ENCODE measurements around the gene JMJD8.
"Not testable (repeated sequence)": the region's sequence is repeated elsewhere in the genome, so short reads cannot be mapped to it uniquely, and the experiment has no call there.

The JMJD8 gene

DNA sequence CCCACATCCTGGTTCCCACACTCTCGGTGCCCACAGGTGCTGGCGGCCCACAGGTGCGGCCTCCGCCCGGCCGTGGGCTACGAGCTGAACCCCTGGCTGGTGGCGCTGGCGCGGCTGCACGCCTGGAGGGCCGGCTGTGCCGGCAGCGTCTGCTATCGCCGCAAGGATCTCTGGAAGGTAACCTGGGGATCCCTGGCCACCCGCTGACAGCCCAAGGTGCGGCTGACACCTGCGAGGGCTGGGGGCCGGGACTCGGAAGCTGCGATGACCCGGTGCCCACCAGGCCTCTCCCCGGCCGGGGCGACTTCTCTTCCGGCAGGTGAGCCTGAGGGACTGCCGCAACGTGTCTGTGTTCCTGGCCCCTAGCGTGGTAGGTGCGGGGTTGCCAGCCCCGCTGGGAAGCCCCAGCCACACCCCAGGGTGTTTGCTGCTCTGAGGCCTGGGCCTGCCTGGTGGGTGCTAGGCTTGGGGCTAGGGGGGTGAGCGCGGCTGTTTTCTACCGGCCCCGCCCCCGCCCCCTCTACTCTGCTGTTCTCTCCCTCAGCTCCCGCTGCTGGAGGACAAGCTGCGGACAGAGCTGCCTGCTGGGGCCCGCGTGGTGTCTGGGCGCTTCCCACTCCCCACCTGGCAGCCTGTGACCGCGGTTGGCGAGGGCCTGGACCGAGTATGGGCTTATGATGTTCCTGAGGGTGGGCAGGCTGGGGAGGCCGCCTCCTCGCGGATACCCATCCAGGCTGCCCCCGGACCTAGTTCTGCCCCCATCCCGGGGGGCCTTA lies 37.8 kb upstream of the JMJD8 start:
- no peak for DNase-seq

DNA sequence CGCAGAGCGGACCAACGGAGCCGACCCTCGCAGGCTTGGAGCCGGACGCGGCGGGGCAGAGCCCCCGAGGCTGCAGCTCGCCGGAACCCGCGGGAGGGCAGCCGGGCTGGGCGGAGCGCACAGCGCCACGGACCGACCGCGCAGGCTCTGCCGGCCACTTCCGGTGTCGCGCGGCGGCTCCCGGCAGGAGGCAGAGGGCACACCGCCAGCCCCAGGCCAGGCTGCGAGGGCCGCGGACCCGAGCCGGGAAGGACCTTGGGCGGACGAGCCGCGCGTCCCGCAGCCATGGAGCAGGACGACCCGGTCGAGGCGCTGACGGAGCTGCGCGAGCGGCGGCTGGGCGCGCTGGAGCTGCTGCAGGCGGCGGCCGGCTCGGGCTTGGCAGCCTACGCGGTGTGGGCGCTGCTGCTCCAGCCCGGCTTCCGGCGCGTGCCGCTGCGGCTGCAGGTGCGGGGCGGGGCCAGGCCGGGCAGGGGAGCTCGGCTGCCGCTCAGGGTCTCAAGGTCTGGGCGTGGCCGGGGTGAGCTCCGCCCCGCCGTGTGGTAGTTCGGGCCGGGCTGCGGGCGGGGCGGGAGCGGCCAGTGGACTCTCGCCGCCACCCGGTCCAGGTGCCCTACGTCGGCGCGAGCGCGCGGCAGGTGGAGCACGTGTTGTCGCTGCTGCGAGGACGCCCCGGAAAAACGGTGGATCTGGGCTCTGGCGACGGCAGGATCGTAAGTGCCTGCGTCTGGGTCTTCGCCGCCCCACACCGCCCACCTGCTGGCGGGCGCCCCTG lies 37.0 kb upstream of the JMJD8 start, which contains the start of gene ANTKMT:
TSS of gene ANTKMT (plus strand) at position 157 of the 775 bp plus-strand sequence. CDS start at position 286, 129 bp downstream.
- peak; percentile 82 for DNase-seq

DNA sequence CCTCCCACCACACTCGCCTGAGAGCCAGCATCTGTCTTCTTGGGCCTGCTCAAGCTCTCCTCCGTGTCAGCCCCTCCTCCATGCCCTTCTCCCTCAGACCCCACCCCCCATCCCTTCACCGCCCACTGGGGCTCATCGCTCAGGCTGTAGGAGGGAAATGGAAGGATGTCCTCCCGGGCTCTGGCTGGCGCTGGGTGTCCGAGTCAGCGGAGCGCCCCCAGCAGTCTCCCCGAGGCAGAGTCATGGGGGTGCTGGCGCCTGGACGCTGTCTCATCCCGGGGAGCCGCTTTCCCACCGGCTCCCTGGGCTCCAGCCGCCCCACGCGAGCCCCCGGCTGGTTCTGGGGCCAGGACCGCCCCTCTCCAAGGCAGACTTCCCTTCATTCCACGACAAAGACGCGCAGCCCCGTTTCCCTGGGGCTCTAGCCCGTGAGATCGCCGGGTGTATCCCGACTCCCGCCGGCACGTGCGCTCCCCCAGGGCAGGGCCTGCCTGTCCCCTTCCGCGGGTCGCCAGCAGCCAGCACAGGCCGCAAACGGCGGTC lies 36.4 kb upstream of the JMJD8 start:
- DNase-seq = peak; percentile 81

DNA sequence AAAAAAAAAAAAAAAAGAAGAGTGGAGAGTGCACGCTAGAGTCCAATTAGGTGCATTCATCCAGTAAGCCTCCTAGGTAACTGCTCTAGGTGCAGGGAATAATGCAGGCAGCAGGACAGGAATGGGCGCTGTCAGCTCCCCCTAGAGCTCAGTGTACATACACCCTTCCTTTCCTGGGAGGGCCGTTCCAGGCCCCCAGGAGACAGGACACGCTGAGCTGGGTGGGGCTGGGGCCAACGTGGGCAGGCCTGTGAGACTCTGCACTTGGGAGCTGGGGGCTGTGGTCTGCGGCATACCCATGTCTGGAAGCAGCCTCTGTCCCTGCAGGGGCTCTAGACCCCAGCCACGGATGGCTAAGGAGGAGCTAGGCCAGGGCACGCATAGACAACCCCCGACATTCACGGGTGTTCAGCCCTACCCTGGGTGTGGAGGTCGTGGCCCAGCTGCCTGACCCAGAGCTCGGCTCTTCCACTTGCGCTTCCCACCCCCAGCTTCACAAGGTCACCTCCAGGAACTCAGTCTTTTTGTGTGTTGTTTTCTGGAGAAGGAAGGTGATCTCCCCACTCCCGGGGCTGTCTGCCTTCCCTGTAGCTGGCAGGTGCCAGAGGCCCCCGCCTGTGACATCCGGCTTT lies 35.8 kb upstream of the JMJD8 start:
- DNase-seq = no peak

DNA sequence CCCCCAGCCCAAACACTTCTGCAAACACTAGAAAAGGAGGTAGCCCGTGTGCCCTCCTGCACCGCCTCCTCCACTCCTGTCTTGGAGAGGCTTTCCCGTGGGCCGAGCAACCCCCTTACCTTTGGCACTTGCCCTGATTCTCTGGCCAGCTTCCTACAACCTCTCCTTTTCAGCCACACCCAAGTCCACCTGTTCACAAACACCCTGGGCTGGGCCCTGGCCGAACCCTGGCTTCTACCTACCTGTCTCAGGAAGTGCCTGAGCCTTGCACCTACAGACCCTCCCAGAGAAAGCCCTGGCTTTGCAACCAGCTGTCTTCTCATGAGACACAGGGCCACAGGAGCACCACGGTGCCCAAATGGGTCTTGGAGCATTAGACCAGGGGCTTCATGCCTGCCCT lies 34.8 kb upstream of the JMJD8 start:
- no peak for DNase-seq

DNA sequence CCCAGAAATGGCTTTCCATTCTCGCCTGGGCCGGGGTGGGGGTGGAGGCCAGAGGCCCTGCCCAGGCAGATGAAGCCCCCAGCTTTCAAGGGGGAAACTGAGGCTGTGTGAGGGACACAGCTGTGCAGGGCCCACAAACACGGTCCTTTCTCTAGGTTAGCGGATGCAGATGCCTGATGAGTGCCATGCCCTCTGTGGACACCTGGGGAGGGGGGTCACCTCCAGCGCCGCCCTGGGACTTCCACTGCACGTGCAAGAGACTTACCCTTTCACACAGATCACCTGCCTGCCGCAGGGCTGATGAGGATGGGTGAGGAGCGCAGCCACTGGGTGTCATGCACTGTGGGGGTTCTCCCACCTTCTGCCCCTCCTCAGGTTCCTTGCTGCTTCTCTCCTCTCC lies 34.3 kb upstream of the JMJD8 start:
- no peak for DNase-seq

DNA sequence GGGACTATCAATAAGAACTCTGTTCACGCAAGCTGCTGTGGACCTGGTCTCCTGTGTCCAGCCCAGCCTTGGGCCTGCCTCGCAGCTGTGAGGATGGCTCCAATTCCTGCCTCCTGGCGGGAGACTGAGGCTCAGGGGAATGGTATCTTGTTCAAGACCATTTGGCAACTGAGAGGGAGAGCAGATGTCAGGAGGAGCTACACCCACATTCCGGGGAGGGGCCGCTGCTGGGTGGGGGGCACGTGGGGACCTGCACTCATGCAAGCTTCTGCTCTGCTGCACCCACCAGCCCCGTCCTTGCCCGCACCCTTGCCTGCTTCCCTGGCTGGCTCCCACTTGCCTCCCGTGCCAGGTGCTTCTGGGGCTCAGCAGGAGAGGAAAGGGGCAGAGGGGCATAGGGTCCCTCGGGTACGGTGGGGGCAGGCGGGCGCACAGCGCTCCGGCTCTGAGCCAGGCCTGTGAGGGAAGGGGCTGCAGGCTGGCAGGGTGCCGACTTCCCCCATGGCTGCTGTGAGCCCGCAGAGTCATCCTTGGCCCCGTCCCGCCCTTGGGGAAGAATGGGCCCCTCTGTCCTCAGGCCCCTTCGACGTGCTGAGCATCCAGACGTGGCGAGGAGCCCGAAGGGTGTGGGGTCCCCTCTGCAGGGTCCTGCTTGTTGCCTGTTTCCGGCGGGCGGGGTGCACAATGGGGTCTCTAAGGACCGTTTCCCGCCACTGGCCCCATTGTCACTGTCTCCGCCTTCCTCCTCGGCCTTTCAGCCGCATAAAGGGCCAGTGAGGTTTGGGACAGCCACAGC lies 33.5 kb upstream of the JMJD8 start:
- no peak for DNase-seq

DNA sequence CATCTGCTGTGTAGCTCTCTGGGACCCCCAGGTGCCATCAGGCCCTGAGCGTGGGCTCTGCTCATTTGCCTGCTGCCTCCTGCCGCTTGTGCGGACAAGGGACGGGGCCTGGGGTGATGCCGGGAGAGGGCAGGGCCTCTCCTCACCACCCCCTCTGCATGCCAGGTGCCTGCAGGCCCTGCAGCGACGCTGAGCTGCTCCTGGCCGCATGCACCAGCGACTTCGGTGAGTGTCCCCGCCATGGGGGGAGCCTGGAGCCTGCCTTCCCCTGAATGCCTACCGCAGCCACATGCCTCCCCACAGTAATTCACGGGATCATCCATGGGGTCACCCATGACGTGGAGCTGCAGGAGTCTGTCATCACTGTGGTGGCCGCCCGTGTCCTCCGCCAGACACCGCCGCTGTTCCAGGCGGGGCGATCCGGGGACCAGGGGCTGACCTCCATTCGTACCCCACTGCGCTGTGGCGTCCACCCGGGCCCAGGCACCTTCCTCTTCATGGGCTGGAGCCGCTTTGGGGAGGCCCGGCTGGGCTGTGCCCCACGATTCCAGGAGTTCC lies 32.7 kb upstream of the JMJD8 start:
- DNase-seq = no peak

DNA sequence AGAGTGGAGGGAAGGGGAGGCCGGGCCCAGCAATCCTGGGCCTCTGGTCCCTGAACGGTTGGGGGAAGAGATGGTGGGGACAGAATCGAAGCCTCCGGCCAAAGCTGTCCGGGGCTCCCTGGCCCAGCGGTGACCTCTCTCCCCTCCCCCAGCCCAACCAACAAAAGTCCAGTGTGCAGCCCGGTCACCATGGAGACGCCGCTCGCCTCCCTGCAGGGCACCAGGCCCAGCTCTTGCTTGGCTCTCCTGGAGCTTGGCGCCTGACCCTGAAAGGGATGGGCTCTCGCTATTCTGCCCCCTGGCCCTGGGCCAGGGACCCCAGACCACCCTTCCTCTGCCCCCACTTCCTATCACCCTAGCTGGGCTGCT lies 32.0 kb upstream of the JMJD8 start:
- peak; percentile 68 for DNase-seq

DNA sequence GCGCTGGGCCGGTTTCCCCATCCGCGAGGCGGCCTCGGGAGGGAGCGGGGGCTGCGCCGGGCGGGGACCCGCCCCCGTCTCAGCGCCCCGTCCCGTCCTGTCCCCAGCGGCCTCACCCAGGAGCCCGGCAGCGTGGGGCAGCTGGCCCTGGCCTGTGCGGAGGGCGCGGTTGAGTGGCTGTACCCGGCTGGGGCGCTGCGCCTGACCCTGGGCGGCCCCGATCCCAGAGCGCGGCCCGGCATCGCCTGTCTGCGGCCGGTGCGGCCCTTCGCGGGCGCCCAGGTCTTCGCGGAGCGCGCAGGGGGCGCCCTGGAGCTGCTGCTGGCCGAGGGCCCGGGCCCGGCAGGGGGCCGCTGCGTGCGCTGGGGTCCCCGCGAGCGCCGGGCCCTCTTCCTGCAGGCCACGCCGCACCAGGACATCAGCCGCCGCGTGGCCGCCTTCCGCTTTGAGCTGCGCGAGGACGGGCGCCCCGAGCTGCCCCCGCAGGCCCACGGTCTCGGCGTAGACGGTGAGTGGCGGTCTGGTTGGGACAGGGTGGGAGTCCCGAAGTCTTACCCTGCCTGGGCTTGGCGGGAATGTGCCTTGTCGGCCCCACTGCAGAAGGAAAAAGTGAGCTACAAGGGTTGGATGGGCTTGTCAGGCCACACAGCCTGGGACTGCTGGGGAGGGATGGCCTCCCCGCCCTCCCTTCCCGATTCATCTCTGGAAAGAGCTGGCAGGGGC lies 31.5 kb upstream of the JMJD8 start:
- DNase-seq = no peak

DNA sequence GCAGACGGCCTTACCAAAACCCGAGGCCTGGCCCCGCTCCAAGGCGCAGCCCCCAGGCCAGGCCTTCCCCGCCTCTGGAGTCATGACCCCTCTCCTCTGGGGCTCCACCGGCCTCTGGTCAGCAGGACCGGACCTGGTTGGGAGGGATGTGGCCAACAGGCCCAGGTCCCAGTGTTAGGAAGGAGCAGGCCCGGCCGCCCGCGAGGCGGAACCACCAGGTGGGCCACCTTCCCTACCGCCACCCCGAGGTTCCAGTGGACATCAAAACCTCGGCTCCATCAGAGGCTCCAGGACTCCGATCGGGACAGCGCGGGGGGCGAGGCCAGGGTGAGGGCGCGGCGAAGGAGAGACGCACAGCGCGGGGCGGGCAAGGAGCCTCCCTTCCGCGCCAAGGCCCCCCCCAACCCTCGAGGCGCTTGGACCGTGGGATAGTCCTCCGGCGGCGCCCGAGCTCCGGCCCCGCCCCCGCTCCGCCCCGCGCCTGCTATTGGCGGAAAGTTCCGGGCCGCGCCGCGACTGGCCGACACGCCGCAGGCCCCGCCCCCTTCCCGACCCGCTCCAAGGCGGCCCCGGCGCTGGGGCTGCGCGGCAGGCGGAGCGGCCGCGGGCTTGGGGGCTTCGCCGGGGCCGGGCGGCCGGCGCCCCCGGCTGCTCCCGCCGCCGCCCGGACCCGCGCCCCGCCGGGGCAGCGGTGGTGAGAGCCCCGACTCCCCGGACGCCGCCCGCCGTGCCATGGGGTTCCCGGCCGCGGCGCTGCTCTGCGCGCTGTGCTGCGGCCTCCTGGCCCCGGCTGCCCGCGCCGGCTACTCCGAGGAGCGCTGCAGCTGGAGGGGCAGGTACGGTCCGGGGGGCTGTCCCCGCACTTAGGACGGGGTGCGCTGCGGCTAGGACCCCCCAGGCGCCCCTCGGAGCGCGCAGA lies 30.7 kb upstream of the JMJD8 start, which contains the start of gene METRN:
TSS of gene METRN (plus strand) at position 561 of the 919 bp plus-strand sequence. CDS start at position 733, 172 bp downstream.
- DNase-seq = peak; percentile 94

DNA sequence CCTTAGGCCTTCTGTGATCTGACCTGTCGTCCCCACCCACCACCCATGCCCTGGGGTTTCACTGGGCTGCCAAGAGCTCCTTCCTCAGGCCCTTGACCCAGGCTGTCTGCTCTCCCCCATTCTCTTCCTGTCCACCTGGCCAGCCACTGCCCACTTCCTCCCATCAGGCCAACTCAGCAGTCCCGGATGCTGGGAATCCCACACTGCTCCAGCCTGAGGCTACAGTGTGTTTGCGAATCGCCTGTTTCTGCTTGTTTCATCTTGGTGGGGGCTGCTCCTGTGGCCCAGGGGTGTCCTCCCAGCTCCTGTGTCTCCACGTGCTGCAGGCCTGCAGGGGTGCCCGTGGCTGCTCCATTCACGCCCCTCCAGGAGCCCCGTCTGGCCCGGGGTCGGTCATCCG lies 29.9 kb upstream of the JMJD8 start:
- DNase-seq = no peak

DNA sequence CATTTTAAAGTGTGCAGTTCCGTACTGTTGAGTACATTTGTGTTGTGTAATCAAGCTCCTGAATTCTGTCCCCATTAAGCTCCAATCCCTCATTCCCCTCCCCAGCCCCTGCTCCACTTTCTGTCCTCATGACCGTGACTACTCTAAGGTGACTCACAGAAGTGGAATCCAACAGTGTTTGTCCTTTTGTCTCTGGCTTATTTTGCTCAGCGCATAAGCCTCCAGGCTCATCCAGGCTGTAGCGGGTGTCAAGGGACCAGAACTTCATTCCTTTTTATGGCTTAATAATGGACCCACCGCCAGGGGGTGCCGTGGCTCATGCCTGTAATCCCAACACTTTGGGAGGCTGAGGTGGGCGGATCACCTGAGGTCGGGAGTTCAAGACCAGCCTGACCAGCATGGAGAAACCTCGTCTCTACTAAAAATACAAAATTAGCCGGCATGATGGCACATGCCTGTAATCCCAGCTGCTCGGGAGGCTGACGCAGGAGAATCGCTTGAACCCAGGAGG lies 28.7 kb upstream of the JMJD8 start:
- not testable (repeated sequence) for DNase-seq

DNA sequence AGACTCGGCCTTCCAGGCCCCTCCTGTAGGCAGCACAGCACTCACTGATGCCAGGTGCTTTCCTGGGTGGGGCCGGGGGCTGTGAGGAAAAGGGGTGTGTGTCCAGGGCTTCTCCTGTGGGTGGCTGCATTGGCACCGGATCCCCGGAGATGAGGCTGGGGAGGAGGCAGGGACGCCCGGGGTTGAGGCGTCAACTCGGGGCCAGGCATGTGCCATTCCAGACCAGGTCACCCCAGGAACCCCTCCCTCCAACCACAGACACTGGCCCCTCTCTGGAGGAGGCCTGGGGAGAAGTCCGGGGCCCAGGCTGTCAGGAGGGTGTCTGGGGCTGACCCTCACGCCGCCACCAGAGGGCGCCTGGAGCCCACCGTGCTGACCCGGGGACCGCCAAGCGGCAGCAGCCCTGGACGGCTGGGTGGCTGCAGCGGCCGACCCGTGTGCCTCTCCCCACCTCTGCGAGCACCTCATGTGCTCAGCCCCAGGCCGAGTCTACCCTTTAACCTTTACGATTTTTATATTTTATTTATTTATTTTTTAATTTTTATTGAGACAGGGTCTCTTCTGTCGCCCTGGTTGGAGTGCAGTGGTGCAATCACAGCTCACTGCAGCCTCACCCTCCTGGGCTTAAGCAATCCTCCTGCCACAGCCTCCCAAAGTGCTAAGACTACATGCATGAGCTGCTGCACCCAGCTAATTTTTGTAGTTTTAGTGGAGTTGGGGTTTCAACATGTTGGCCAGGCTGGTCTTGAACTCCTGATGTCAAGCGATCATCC lies 27.6 kb upstream of the JMJD8 start:
- DNase-seq = peak; percentile 83

DNA sequence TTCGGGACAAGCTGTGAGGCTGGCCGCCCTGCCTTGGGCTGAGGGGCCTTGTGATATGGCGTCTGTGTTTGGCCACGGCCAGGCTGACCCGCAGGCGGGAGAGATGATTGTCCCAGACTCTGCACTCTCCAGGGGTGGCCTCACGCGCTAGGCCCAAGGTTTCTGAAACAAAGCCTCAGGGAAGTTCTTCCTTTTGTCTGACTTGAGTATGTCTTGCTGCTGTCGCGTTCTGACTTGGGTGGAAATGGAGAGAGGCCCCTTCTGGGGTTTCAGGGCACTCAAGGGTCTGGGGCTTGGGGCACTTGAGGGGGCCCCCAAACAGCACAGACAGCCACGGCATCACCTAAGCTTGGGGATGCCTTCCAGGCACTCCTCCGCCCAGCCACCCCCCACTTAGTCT lies 26.9 kb upstream of the JMJD8 start:
- DNase-seq = no peak

DNA sequence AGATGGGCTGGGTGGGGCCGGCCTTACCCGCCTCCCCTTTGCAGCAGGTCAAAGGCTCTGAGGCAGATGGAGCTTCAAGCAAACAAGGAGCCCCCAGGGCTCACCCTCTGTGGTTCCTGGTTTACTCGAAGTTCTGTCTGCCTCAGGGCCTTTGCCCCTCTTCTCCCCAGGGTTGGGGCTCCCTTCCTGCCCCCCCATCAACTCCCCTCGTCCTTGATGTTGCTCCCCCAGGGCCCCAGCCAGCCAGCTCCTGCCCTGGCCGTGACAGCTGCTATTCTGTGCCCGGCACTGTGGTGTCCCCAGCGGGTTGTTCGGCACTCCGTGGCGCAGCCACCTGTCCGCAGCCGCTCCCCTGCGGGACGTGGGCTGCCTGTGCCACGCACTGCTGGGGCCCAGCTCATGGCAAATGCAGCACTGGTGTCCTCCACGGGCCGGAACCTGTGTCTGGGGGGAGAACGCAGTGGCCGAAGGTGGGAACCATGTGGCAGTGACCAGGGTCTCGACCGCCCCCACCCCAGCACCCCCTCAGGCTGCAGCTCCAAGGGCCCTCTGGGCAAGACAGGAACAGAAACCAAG lies 26.5 kb upstream of the JMJD8 start:
- DNase-seq = no peak

DNA sequence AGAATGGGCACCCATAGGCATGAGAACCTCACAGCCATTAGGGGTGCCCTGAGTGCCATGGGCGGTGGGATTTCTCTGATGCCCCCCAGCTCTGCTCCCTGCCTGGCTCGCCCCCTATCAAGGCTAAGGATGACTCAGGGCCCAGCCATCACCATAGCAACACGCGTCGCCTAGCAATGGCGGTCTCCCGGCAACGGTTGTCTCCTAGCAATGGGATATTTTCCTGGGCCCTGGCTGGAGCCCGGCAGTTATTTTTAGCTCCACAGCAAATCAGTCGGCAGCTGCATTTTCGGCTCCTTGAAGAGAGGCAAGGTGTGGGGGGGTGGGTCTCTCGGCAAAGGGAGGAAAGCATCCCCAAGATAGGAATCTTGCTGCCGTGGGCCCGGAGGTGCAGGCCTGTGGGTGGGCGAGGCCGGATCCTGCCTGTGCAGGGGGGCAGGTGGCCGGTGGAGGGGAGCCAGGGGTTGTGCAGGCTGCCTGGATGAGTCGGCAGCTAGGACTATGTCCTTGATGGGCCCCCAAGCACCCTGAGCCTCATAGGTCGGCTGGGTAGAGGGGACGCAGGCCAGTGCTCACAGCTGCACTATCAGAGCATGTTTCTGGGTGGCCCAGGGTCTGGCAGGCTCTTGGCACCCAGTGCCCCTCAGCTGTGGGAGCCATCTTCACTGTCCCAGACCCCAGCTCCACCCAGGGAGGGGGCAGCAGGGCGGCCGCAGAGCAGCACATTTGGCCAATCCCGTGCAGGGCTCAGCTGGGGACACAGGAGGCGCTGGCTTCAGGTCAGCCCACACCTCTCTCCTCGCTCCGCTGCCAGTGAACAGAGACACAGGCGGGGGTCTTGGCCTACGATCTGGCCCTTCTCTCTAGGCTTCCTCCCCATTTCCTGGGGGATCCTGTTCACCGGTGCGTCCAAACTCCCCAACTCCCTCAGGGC lies 25.7 kb upstream of the JMJD8 start:
- DNase-seq = peak; percentile 78

DNA sequence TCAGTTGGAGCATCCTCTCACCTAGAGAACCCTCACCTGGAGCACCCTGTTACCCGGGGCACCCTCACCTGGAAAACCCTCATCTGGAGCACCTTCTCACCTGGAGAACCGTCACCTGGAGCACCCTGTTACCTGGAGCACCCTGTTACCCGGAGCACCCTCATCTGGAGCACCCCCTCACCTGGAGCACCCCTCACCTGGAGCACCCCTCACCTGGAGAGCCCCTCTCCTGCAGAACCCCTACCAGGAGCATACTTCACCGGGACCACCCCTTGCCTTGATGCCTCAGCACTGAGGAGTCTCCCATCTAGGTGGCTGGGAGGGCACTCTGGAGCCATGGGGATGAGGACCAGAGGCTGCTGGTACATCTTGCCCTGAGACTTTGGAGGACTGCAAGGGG lies 24.8 kb upstream of the JMJD8 start:
- DNase-seq = no peak
